COLO668 (cell line): ENCODE results near the gene UNC45B.
"Not testable (repeated sequence)": the region's sequence is repeated elsewhere in the genome, so short reads cannot be mapped to it uniquely, and the experiment has no call there.

Experiments
- DNase-seq: peaks from one replicate; lab custom pipeline; 2025; ENCODE audit not compliant: unreplicated experiment; lab: John Stamatoyannopoulos, UW

Gene UNC45B

GRCh38 chr17:35214192-35214591, 66.6 kb downstream of the UNC45B start:
- no peak for DNase-seq

- DNase-seq, result no peak
Measured at GRCh38 chr17:35214631-35215273, 67.1 kb downstream of the UNC45B start.

- DNase-seq, result no peak
Measured at GRCh38 chr17:35217107-35217506, 69.5 kb downstream of the UNC45B start.

GRCh38 chr17:35218915-35219314, 71.3 kb downstream of the UNC45B start:
- no peak for DNase-seq

- DNase-seq, result no peak
Measured at GRCh38 chr17:35222452-35222851, 74.8 kb downstream of the UNC45B start.

GRCh38 chr17:35224436-35224835, 76.8 kb downstream of the UNC45B start:
- DNase-seq, result no peak

GRCh38 chr17:35227546-35227945, 79.9 kb downstream of the UNC45B start:
- DNase-seq, result no peak

GRCh38 chr17:35229638-35230037, 82.0 kb downstream of the UNC45B start:
- no peak for DNase-seq

- not testable (repeated sequence) for DNase-seq
Measured at GRCh38 chr17:35234315-35234714, 86.7 kb downstream of the UNC45B start.

- no peak for DNase-seq
Measured at GRCh38 chr17:35235289-35235688, 87.7 kb downstream of the UNC45B start.

GRCh38 chr17:35235917-35236316, 88.3 kb downstream of the UNC45B start:
- no peak for DNase-seq

- no peak for DNase-seq
Measured at GRCh38 chr17:35236821-35237220, 89.2 kb downstream of the UNC45B start.

- no peak for DNase-seq
Measured at GRCh38 chr17:35238821-35239220, 91.2 kb downstream of the UNC45B start.
